Mammary epithelial cell (primary cell): ENCODE data around the gene EPC2.

Experiments used
- CTCF ChIP-seq, 2 donors: IDR thresholded peaks in 1 of 2; conservative IDR thresholded peaks in 1 of 2; 2 replicates each; pipeline ENCODE4 v1.5.1; 2011 to 2012; ENCODE audit warnings: inconsistent platforms in 2 of 2, low read length in 2 of 2, mild to moderate bottlenecking in 2 of 2, control low read depth in 1 of 2, low read depth in 1 of 2; ENCODE audit not compliant: insufficient read depth in 1 of 2; ENCODE audit errors: extremely low read depth in 1 of 2
- EZH2 ChIP-seq: IDR thresholded peaks from 2 replicates; pipeline ENCODE4 v1.6.1; 2012; ENCODE audit warnings: low read length, inconsistent platforms, borderline replicate concordance

GRCh38 chr2:148794558-148794957 lies 150.0 kb downstream of the EPC2 start:
- no peak for TF ChIP-seq CTCF (conservative IDR thresholded peaks at IDR 0.05 in 1 of 2, IDR thresholded peaks at IDR 0.05 in 1 of 2; ENCODE audit: extremely low read depth in 1 of 2, insufficient read depth in 1 of 2, low read depth in 1 of 2, low read length in 2 of 2)
- TF ChIP-seq EZH2, result no peak
